NCI-H345 treated with DMSO at 0.1 percent for 48 hours (cell line): Measurements from ENCODE around the gene RACK1.
"Not testable (repeated sequence)": the region's sequence is repeated elsewhere in the genome, so short reads cannot be mapped to it uniquely, and the experiment has no call there.

Experiments
- DNase-seq: peaks from one replicate; lab custom pipeline; 2025; ENCODE audit not compliant: unreplicated experiment; lab: John Stamatoyannopoulos, UW

RACK1 gene

DNA sequence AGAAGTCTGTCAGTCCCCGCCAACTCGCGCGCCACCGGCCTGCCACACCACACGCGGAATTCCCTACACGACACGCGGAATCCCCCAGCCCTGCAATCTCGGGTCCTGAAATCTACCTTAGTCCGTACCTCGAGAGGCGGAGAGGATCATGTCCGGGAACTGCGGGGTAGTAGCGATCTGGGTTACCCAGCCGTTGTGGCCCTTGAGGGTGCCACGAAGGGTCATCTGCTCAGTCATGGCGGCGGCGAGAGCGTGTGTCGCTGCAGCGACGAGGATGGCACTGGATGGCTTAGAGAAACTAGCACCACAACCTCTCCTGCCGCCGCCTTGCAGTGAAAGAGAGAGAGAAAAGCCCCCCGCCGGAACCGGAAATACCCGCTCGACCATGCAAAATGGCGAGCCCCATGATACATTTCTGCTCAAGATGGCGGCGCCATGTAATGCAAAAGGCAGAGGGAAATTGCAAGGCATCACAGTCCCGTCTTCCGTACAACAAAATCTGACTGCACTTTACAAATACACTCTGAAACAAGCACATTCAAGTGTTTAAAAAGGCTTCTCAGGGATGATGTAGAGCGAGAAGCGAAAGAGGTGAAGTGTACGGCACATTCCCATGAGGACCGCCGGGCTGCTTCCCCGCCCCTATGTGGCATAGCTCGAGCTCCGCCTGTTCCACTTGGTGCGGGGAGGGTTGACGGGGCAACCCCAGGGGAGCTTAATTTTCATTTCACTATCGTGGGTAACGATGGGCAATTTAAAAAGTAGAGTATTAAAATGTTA is at the start of gene RACK1:
Gene RACK1, minus strand, starts transcription at position 343 of the 780 bp plus-strand sequence. Its CDS starts 106 bp downstream, at position 237.
- DNase-seq = no peak

DNA sequence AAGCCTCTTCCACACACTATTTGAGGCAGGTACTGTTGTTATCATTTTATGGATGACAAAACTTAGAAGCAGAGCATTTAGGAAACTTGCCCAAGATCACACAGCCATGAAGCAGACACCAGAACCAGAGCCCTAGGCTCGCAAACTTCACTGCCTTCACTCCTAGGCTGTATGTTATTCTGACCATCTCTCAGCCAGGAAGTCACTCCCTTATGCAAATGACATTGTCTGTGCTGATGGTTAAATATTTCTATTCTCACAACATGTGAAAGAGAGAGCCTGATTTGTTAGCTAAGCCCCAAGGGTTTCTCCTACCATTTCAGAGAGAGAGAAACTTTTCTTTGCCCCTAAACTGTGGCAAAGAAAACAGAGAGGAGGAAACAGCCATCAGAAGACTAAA is 43.6 kb upstream of the RACK1 start:
- not testable (repeated sequence) for DNase-seq

DNA sequence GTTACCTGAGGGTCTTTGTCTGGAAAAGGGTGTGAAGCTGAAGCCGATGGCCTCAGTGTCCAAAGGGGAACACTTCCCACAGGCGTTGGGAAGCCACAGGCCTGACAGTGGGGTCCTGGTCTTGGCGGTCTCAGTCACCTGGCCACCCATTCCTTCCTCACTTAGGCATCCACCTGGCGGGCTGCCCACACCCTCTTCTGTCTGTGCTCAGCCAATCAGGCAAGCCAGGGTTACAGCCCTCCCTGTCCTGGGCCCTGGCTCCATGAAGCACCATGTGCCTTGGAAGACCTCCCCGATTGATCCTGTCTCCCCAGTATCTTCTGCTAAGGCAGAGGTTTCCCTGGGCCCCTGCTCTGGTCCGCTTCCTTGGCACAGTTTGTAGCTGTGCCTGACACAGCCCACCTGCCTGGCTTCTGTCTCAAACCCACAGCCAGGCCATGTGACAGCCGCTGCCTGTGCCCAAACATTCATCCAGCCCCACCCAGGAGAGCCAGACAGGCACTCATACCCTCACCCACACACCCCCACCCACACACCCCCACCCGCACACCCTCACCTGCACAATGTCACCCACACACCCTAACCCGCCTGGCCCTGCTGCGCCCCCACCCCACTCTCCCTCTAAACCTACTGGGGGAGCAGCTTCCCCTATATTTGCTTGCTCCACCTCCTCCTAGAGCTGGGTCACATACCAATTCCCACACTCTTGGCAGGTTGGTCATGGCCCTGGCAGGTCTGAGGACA is 42.4 kb upstream of the RACK1 start:
- not testable (repeated sequence) for DNase-seq

DNA sequence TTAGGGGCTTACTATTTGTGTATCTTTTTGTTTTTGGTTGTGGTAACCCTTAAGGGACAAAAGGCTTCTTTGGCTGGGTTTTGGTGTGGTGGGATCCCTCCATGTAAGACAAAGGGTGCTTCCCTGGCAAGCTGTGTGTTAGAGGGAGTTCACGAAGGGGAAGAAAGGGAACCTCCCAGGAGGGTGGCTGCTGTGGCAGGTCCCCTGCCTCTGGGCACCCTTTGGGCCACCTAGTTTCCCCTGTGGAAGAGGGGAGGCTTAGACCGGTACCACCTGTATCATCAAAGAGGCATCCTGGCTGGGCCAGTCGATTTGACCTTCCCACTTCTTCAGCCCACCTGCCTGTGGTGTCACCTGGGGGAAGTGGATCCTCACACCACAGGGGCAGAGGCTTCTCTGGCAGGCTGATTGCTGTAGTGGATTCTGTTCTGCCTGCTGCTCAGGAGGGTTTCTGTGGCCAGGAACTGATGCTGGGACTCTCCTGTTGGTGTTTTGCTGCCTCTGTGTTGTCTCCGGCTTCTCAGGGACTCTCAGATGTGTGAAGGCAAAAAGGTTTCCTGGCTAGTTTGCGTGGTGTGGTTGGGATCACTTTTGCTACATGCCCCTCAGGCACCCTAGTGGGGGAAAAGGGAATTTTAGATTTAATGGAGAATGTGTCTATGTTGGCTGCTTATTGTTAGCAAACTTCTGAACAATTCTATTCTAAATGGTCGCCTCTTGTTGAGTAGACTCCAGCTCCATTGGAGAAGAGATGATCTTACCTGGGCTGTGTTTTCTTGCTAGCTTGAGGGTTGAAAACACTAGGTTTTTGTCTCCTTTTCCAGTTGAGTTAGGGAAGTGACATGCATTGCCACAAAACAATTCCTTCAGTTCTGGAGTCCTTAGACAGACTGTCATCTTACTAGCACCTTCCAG is 40.4 kb upstream of the RACK1 start:
- not testable (repeated sequence) for DNase-seq

DNA sequence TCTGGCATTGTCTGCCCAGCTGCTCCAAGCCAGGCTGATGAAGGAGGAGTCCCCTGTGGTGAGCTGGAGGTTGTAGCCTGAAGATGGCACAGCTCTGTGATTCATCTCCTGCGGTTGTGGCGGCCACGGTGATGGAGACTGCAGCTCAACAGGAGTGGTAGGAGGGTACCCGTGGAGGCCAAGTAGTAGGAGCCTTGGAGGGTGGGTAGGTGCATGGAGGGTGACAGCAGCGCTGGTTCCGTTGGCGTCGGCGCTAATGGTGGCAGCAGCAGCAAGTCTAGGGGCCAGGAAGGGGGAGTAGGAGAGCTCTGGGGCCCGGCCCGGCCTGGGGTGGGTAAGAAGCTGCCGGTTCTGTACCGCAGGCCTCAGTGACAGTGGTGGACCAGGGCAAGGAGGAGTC is 39.6 kb upstream of the RACK1 start:
- no peak for DNase-seq

DNA sequence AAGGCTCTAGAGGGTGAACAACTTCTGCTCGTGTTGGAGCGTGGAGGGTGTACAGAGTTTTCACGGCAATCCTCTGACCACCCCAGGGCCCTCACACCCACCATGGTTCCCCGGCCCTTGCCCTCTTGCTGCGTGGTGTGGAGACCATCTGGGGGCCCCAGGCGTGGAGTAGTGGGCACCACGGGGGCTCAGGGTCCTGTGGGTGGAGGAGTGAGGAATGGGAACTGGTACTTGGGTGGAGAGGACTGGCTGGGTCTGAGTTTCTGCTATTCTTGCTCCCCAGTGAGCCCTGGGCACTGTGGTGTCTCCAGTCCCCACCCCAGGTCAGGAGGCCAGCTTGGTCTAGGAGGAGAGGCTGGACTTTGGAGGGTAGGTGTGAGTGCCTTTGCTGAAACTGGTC is 39.2 kb upstream of the RACK1 start:
- no peak for DNase-seq

DNA sequence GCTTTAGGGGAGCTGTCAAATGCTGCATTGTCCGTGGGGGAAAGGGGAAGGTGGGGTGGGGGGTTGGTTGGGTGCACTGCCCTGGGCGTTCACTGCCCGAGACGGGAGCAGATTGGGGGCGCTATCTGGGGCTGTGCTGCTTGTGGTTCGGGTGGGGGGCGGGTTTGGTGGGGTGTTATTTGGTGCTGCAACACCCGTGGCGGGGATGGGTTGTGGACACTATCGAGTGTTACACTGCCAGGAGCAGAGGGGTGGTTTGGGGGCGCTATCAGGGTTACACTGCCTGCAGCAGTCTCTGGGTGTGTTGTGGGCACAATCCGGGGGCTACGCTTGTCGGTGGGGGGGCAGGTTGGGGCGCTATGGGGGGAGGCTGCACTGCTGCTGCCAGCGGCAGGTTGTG is 38.7 kb upstream of the RACK1 start:
- not testable (repeated sequence) for DNase-seq

DNA sequence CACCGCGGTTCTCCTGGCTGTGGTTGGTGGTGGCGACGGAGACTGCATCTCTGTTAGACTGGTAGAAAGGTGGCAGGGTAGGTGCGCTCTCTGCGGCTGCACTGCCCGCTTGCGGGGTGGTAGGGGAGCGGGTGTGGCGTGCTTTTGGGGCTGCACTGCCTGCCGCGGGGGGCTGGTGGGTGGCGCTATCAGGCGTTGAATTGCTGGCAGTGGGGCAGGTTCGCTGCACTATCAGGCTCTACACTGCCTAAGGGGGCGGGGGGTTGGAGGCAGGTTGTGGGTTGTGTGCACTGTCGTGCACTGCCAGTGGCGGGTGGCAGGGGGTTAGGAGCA is 38.2 kb upstream of the RACK1 start:
- no peak for DNase-seq

DNA sequence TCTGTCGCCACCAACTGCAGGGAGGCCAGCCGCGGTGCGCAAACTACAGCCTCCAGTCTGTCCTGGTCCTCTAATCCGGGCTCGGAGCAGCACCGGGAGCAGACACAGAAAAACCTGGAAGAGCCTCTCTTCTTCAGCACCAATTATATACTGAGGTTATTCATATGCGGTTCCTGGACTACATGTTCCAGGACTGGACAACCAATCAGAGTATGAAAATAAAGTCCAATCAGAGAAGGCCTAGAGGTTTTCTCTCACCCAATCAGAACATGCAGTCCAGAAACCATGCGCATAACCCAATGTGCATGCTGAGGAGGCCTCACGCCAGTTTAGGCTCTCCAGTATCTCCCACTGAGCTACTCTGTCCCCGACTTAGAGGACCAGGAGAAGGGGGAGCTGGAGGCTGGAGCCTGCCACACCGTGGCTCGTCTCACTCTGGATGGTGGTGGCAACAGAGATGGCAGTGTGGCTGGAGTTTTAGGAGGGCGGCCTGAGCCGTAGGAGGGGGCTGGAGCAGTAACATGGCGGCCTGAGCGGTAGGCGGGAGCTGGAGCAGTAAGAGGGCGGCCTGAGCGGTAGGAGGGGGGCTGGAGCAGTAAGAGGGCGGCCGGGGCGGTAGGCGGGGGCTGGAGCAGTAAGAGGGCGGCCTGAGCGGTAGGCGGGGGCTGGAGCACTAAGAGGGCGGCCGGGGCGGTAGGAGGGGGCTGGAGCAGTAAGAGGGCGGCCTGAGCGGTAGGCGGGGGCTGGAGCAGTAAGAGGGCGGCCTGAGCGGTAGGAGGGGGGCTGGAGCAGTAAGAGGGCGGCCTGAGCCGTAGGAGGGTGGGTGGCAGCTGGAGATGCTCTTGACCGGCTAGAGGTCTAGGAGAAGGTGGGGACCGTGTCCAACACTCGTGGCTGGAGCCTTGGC is 37.6 kb upstream of the RACK1 start:
- DNase-seq = no peak

DNA sequence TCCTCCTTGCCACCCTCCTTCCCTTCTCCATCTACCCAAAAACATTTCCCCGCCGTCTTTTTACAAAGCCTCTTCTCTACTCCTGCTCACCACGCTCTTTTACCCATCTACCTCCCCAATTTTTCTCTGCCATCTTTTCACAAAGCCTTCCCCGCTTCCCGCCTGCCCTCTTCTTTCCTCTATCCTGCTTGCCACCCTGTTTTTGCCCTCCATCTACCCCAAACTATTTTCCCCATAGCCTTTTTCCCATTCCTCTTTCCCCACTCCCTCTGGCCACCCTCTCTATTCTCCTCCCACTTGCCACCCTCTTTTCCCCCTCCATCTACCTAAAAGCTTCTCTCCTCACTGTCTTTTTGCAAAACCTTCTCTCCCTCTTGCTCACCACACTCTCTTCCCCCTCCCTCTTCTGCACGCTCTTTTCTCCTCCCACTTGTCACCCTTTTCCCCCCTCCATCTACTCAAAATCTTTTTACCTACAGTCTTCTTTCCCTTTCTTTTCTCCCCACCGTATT is 36.6 kb upstream of the RACK1 start:
- no peak for DNase-seq

DNA sequence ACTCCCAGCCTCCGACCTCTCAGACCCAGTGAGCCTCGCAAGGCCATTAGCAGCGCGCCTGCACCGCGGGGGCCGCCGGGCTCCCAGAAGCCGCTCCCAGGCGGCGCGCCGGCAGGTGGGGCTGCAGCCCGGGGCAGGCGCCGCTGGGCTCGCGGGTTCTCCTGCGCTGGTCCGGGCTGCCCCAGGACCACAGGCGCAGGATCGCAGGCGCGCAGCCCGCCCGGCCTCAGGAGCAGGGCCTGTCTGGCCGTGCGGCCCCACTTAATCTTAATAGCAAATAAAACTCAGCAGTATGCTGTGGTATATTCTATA is 29.7 kb upstream of the RACK1 start:
- not testable (repeated sequence) for DNase-seq

DNA sequence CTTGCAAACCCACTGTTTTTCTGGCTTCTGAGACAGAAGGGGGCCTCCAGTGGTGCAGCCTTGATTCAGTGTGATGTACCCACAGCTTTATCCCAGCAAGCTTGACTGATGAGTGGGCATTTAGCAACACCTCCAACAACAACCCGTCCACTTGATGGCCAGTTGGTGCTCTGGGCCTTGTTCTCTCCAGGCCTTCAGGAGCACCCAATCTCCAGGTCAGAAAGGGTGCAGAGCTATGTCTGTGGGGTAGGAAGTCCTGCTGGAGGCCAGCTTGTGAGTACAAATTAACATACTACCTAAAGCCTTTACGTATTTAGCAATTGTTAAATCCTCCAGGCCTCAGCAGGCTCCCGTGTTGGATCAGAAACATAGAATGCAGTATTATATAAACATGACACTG is 27.4 kb upstream of the RACK1 start:
- no peak for DNase-seq

DNA sequence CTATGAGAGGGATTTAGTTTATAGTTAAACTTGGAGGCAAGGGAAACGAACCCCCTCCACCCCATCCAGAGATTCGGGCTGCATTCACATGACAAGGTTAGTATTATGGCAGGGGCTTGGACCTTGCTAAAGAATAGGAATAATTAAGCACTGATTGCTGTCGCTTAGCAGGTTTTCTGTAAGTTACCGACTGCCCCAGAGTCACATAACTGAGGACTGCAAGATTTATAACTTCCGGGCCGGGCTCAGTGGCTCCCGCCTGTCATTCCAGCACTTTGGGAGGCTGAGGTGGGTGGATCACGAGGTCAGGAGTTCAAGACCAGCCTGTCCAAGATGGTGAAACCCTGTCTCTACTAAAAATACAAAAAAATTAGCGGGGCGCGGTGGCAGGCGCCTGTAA is 24.2 kb upstream of the RACK1 start:
- not testable (repeated sequence) for DNase-seq

DNA sequence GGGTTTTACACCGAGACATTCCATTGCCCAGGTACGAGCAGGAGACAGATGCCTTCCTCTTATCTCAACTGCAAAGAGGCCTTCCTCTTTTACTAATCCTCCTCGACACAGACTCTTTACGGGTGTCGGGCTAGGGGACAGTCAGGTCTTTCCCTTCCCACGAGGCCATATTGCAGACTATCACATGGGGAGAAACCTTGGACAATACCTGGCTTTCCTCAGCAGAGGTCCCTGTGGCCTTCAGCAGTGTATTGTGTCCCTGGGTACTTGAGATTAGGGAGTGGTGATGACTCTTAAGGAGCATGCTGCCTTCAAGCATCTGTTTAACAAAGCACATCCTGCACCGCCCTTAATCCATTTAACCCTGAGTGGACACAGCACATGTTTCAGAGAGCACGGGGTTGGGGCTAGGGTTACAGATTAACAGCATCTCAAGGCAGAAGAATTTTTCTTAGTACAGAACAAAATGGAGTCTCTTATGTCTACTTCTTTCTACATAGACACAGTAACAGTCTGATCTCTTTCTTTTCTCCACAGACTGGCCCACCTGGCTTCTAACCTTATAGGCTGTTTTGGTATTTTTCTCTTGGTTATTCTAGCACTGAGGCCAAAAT is 23.7 kb upstream of the RACK1 start:
- not testable (repeated sequence) for DNase-seq

DNA sequence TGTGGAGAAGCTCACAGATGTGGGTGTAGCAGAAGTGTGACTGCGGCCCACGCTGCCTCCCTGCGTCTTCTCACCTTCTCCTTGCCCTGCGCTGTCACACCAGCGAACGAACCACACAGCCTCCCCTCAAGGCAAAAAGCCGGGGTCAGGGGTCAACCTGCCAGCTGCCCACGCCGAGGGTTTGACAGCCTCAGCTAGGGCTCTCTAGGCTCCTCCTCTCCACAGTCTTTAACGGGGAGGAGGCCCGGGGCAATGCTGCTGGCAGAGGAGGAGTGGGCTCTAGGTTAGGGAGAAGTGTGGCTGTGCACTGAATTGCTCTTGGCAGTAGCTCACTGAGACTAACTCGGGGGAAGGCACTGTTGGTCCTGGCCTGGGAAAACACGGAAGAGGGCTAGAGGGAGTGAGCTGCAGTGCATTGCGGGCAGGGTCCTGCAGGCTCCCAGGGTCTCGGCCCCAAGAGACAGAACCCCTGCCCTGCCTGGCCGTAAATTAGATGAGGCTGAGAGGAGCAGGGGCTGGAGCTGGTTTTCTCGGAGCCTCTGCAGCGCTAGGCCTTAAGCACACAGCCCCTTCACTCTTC is 21.5 kb upstream of the RACK1 start:
- DNase-seq = no peak

DNA sequence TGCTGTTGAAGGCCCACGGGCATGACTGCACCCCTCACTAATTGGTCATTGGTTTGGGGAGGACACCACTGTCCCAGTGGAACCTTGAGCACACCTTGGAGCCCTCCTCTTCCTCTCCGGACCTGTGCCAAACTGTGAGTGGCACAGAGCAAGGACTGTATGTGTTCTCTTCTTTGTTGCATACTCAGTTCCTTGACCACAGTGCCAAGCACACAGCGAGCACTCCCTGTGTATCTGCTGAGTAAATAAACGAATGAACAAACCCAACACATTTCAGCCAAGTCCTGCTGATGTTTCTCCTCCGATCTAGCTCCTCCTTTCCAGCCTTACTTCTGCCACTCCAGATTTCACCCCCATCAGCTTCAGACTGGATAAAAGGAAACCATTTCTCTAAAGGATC is 19.9 kb upstream of the RACK1 start:
- no peak for DNase-seq

DNA sequence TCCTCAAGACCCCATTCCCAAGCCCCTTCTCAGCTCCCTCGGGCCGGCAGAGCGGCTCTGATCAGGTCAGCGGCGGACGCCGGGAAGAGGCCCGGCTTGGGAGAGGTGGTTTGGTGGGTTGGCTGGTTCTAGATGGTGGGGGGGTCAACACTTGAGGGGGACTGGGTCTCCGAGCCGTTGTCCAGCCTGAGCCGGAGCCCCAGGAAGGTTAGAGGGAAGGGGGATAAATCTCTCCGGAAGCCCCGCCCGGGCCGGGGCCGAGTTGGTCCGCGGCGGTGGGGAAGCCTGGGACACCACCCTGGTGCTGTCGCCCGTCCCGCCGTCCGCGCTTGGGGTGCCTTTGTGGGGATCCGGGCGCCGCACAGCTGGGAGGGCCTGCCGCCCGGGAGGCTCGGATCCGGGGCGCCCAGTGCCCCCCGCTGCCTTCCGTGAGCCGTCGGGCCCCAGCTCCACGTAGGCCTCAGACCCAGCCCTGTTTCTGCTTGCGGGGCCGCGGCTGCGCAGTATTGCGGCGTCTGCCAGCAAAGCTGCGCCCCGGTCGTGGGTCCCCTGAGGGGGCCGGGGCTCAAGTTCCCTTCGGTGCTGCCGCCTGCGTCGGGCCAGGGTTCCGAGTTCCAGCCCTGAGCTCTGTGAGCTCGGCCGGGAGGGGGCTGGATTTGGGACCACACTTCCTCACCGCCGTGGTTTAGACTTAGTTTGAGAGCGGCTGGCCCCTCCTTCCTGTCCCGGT is 17.8 kb upstream of the RACK1 start:
- DNase-seq = no peak

DNA sequence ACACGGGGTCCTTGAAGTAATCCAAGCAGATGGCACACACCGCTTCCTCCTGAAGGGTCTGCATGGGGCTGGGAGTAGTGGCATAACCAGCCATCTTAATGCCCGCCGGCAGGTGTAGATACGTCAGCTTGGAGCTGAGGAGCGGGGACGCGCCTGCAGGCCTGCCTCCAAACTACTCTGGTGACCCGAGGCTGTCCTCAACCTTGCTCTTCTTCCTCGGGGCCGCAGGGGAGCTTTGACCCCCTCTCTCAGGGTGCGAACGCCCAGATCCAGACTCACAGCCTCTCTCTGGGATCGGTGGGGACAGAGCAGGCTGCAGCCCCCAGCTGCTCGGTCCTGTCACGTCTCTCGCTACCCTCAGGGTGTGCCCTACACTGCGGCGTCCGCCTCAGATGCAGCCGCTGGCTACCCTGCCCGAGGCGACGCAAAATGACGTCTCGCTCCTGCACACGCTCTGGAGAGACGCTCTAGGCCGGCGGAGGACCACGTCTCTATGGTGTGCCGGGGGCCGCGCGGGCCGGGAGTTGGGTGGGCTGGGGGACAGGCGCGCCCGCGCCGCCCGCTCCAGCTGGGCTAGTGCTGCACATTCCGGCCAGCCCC is 17.1 kb upstream of the RACK1 start, which contains the start of gene TRIM52:
Gene TRIM52, minus strand, starts transcription at position 424 of the 600 bp plus-strand sequence. Its CDS starts 330 bp downstream, at position 94.
- no peak for DNase-seq
